DMS114 treated with DMSO at 0.1 percent for 48 hours (cell line): ENCODE data around the gene ARHGAP23.
"Not testable (repeated sequence)": the region's sequence is repeated elsewhere in the genome, so short reads cannot be mapped to it uniquely, and the experiment has no call there.

Experiments used
- DNase-seq: peaks from one replicate; lab custom pipeline; 2025; ENCODE audit not compliant: unreplicated experiment; lab: John Stamatoyannopoulos, UW

The ARHGAP23 gene

GRCh38 chr17:38459567-38459966 is 31.3 kb downstream of the ARHGAP23 start:
- no peak for DNase-seq

- DNase-seq: no peak
Measured at GRCh38 chr17:38460082-38460715, 31.9 kb downstream of the ARHGAP23 start.

- no peak for DNase-seq
Measured at GRCh38 chr17:38460716-38461630, 32.7 kb downstream of the ARHGAP23 start.

- no peak for DNase-seq
Measured at GRCh38 chr17:38461683-38462082, 33.4 kb downstream of the ARHGAP23 start.

GRCh38 chr17:38463451-38463858 is 35.2 kb downstream of the ARHGAP23 start:
- no peak for DNase-seq

- DNase-seq: no peak
Measured at GRCh38 chr17:38464251-38464722, 36.0 kb downstream of the ARHGAP23 start.

- no peak for DNase-seq
Measured at GRCh38 chr17:38464723-38465390, 36.6 kb downstream of the ARHGAP23 start.

- no peak for DNase-seq
Measured at GRCh38 chr17:38465391-38466345, 37.4 kb downstream of the ARHGAP23 start.

- DNase-seq: no peak
Measured at GRCh38 chr17:38466346-38467315, 38.4 kb downstream of the ARHGAP23 start.

GRCh38 chr17:38467491-38467890 is 39.2 kb downstream of the ARHGAP23 start:
- DNase-seq: no peak

GRCh38 chr17:38469875-38470274 is 41.6 kb downstream of the ARHGAP23 start:
- DNase-seq: no peak

GRCh38 chr17:38471253-38471652 is 43.0 kb downstream of the ARHGAP23 start:
- not testable (repeated sequence) for DNase-seq

GRCh38 chr17:38474666-38475065 is 46.4 kb downstream of the ARHGAP23 start:
- DNase-seq: not testable (repeated sequence)

GRCh38 chr17:38476549-38476948 is 48.3 kb downstream of the ARHGAP23 start:
- no peak for DNase-seq

GRCh38 chr17:38477417-38477816 is 49.2 kb downstream of the ARHGAP23 start:
- DNase-seq: not testable (repeated sequence)

GRCh38 chr17:38477951-38478350 is 49.7 kb downstream of the ARHGAP23 start:
- not testable (repeated sequence) for DNase-seq

- not testable (repeated sequence) for DNase-seq
Measured at GRCh38 chr17:38478667-38479066, 50.4 kb downstream of the ARHGAP23 start.

- not testable (repeated sequence) for DNase-seq
Measured at GRCh38 chr17:38482039-38482699, 53.9 kb downstream of the ARHGAP23 start.

- DNase-seq: not testable (repeated sequence)
Measured at GRCh38 chr17:38482700-38483043, 54.4 kb downstream of the ARHGAP23 start.
